Measurements from ENCODE around the gene TEX54.
A peak's percentile ranks its signal among the peaks of the same experiment; 100 is the strongest.
"Not testable (repeated sequence)": the region's sequence is repeated elsewhere in the genome, so short reads cannot be mapped to it uniquely, and the experiment has no call there.

Gene TEX54

GRCh38 chr11:62832336-62833234, at the start of gene TEX54:
TEX54 (minus strand) TSS chr11:62832841.
- no peak for DNase-seq (ENCODE audit: low read depth, low spot score)

- no peak for DNase-seq (ENCODE audit: low read depth, low spot score)
These were observed 49.7 kb upstream of the TEX54 start for GRCh38 chr11:62882431-62882749.

- peak; percentile 98 for DNase-seq (ENCODE audit: low read depth, low spot score)
These were observed 49.2 kb upstream of the TEX54 start for GRCh38 chr11:62881579-62882430.

- DNase-seq (ENCODE audit: low read depth, low spot score), result peak; percentile 95
These were observed 48.4 kb upstream of the TEX54 start, which contains the start of gene SLC3A2 for GRCh38 chr11:62880803-62881578. SLC3A2 (plus strand) TSS chr11:62880896; CDS start chr11:62881024, 128 bp downstream.

GRCh38 chr11:62880231-62880802, 47.7 kb upstream of the TEX54 start:
- DNase-seq (ENCODE audit: low read depth, low spot score), result peak; percentile 66

GRCh38 chr11:62879235-62879978, 46.8 kb upstream of the TEX54 start:
- DNase-seq (ENCODE audit: low read depth, low spot score), result peak; percentile 35

GRCh38 chr11:62876712-62877111, 44.1 kb upstream of the TEX54 start:
- DNase-seq (ENCODE audit: low read depth, low spot score), result no peak

- no peak for DNase-seq (ENCODE audit: low read depth, low spot score)
These were observed 43.2 kb upstream of the TEX54 start for GRCh38 chr11:62875698-62876478.

- no peak for DNase-seq (ENCODE audit: low read depth, low spot score)
These were observed 42.2 kb upstream of the TEX54 start for GRCh38 chr11:62874851-62875250.

GRCh38 chr11:62865635-62866034, 33.0 kb upstream of the TEX54 start:
- no peak for DNase-seq (ENCODE audit: low read depth, low spot score)

GRCh38 chr11:62863687-62864335, 31.2 kb upstream of the TEX54 start:
- DNase-seq (ENCODE audit: low read depth, low spot score), result no peak

- not testable (repeated sequence) for DNase-seq (ENCODE audit: low read depth, low spot score)
These were observed 29.0 kb upstream of the TEX54 start for GRCh38 chr11:62861564-62862192.

GRCh38 chr11:62860835-62861563, 28.4 kb upstream of the TEX54 start:
- DNase-seq (ENCODE audit: low read depth, low spot score), result no peak

- not testable (repeated sequence) for DNase-seq (ENCODE audit: low read depth, low spot score)
These were observed 26.7 kb upstream of the TEX54 start for GRCh38 chr11:62859281-62859703.

GRCh38 chr11:62858201-62858600, 25.6 kb upstream of the TEX54 start:
- DNase-seq (ENCODE audit: low read depth, low spot score), result no peak

- DNase-seq (ENCODE audit: low read depth, low spot score), result no peak
These were observed 24.9 kb upstream of the TEX54 start for GRCh38 chr11:62857541-62857982.

- no peak for DNase-seq (ENCODE audit: low read depth, low spot score)
These were observed 23.8 kb upstream of the TEX54 start for GRCh38 chr11:62856333-62856895.

All from astrocyte of the hippocampus (primary cell).